Nephron progenitor cell (in vitro differentiated cells): Measurements from ENCODE around the gene BSX.

Experiments used
- DNase-seq: peaks from one replicate; pipeline ENCODE4 v3.0.0; 2021
- H3K27ac Mint-ChIP-seq: 2 replicates; pipeline ENCODE4 v1.8.0; 2021; ENCODE audit warnings: mild to moderate bottlenecking, moderate library complexity, mixed read lengths
- H3K27me3 Mint-ChIP-seq: 2 replicates; pipeline ENCODE4 v1.8.0; 2021; ENCODE audit warnings: mild to moderate bottlenecking, low read depth, mixed read lengths; ENCODE audit not compliant: poor library complexity
- H3K36me3 Mint-ChIP-seq: 2 replicates; pipeline ENCODE4 v1.8.0; 2021; ENCODE audit warnings: low read depth, mixed read lengths
- H3K4me1 Mint-ChIP-seq: 2 replicates; pipeline ENCODE4 v1.8.0; 2021; ENCODE audit warnings: mixed read lengths
- H3K4me3 Mint-ChIP-seq: 2 replicates; pipeline ENCODE4 v1.8.0; 2021; ENCODE audit warnings: mild to moderate bottlenecking, moderate library complexity, mixed read lengths
- H3K9me3 Mint-ChIP-seq: 2 replicates; pipeline ENCODE4 v1.8.0; 2021; ENCODE audit warnings: mild to moderate bottlenecking, moderate library complexity, mixed read lengths
- TF ChIP-seq, protein P1 (sequence below): fragments of 200-600 bp; sonication (generic); IDR thresholded peaks from 2 replicates; pipeline ENCODE4 v1.5.0; 2021; ENCODE audit warnings: antibody characterized with exemption

The BSX gene

DNA sequence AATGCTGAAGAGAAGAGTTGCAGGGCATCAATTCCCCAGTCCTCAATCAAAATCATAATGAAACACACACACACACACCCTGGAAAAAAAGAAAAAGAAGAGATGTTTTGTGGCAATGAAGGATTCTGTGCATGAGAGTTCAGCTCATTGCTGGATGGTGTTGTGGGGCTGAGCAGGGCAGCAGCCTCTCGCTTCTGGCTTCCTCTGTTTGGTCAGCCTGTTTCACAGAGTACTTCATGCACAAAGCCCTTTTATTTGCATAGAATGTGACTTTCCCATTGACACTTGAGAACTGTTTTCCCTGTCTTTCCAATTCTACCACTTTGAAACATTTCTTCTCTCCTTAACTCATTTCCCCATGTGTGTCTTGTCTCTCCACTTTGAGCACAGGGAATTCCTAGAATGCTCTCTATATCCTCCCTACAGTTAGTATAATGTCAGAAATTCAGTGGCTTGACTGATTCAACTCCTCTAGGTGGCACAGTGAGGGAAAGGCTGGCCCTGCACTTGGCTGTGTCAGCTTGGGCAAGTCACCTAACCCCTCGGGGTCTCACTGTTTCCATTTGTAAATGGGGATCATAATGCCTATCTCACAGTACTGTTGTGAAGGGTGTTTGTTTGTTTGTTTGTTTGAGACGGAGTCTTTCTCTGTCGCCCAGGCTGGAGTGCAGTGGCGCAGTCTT lies 25.4 kb upstream of the BSX start:
- no peak overlapping the region for H3K27ac Mint-ChIP-seq
- no peaks in the 10 kb centered on the region for H3K9me3 Mint-ChIP-seq
- peaks cover 20% of the 10 kb centered on the region for H3K27me3 Mint-ChIP-seq
- no peaks in the 10 kb centered on the region for H3K4me1 Mint-ChIP-seq
- H3K4me3 Mint-ChIP-seq: no peak overlapping the region
- DNase-seq: no peak
- TF ChIP-seq, protein P1, sequence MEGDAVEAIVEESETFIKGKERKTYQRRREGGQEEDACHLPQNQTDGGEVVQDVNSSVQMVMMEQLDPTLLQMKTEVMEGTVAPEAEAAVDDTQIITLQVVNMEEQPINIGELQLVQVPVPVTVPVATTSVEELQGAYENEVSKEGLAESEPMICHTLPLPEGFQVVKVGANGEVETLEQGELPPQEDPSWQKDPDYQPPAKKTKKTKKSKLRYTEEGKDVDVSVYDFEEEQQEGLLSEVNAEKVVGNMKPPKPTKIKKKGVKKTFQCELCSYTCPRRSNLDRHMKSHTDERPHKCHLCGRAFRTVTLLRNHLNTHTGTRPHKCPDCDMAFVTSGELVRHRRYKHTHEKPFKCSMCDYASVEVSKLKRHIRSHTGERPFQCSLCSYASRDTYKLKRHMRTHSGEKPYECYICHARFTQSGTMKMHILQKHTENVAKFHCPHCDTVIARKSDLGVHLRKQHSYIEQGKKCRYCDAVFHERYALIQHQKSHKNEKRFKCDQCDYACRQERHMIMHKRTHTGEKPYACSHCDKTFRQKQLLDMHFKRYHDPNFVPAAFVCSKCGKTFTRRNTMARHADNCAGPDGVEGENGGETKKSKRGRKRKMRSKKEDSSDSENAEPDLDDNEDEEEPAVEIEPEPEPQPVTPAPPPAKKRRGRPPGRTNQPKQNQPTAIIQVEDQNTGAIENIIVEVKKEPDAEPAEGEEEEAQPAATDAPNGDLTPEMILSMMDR: no peak
- no peaks in the 10 kb centered on the region for H3K36me3 Mint-ChIP-seq

DNA sequence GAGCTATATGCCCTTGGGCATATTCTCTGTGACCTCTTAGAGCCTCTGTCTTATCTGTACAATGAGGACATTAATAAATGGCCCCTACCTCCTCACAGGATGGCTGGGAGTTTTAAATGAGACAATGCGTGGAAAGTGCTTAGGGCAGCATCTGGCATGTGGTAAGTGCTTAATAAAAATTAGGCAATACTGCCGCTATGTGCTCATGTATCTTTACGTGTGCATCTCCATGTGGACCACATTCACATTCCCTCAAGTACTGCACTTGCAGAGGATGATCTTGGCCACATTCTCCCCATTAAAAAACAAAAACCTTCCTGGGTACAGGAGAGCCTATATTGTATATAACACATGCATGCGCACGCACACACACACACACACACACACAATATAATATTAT lies 19.1 kb upstream of the BSX start:
- Mint-ChIP-seq H3K4me1 (no peaks in the 10 kb centered on the region), H3K27me3 (peaks cover 65% of the 10 kb centered on the region), H3K36me3 (no peaks in the 10 kb centered on the region), H3K9me3 (no peaks in the 10 kb centered on the region), H3K27ac (no peak overlapping the region), H3K4me3 (no peak overlapping the region)
- no peak for DNase-seq
- TF ChIP-seq, protein P1: no peak

DNA sequence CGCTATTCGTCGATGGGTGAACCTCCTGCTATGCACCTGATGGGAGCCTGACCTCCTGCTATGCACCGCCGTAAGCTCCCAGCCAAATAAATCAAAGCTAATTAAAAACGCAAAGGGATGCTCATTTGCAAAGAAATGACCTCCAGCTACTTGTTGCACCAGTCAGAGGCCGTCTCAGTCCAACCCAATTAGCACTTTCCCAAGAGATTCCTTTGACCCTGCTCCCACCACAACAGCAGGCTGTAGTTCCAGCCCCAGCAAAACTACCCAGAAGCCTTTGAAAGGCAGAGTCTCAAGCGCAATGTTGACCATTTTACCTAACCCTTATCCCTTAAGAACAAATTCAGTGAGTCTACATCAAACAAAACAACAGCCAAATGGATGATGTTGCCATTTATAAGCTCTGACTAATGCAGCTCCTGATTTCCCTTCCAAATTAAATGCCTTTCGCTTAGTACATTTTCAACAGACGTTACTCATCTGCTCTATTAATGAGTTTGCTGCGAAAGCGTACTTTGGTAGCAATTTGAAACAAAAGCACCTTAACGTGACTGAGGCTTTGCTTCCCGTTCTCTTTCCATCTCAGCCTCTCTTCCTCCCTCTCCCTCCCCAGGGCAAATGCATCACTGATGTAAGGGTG lies 17.2 kb upstream of the BSX start:
- Mint-ChIP-seq H3K36me3 (no peaks in the 10 kb centered on the region), H3K4me1 (no peaks in the 10 kb centered on the region), H3K27ac (no peak overlapping the region), H3K4me3 (no peak overlapping the region), H3K9me3 (no peaks in the 10 kb centered on the region), H3K27me3 (peaks cover 63% of the 10 kb centered on the region)
- TF ChIP-seq, protein P1: no peak
- no peak for DNase-seq

DNA sequence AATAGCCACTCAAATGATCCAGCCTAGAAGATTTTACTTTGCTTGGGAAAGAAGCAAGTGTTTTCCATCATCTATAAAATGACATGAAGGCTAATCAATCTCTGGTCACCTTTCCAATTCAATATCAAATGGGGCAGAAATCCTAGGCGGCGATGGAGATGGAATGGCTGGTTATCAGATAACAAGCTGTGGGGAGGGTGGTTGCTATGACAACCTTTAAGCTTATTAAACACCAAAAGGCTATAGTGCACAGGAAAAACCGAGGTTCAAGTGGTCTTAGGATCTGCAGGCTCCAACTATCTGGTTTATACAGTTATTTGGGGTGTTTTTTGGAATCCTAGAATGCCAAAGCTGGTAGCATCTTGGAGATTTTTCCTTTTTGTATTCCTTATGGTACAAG lies 13.9 kb upstream of the BSX start:
- Mint-ChIP-seq H3K9me3 (peaks cover 3% of the 10 kb centered on the region), H3K4me3 (no peak overlapping the region), H3K4me1 (no peaks in the 10 kb centered on the region), H3K36me3 (no peaks in the 10 kb centered on the region), H3K27ac (no peak overlapping the region), H3K27me3 (peaks cover 52% of the 10 kb centered on the region)
- TF ChIP-seq, protein P1: no peak
- DNase-seq: no peak

DNA sequence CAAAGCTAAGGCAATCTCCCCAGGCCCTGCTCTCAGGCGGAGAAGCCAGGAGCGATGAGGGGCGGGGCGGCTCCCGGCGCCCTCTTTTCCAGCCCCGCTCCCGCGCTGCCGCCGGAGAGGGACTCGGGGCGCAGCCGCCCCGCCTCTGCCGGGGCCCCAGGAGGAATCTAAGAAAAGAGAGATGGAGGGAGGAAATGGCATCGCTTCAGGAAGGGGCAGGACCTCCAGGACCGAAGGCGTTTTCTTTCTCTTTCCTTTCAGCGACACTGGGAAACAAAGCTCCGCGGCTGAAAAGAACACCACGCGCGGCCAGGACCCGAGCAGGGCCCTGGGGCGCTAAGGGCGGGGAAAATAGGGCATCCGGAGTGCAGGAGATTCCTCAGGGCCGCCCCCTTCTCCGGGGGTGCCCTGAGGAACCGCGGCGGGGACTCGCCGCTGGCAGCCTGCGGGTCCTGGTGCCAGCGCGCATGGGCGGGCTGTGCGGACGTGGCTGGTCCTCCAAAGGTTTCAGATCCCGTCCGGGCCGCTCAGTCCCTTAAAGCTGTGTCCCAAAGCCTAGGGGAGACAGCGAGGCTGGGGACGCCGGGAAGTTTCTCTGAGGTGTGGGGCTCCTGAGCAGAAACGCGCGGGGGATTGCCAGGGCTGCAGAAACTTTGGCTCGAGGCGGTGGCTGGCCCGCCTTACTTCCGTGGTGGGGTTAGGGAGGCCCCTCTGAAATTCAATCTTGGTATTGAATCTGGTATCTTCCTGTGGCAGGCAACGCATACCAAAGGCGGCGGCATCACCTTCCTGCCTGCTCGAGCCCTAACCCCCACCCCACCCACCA lies 2.8 kb upstream of the BSX start:
- peaks cover 7% of the 10 kb centered on the region for H3K4me1 Mint-ChIP-seq
- H3K36me3 Mint-ChIP-seq: no peaks in the 10 kb centered on the region
- TF ChIP-seq, protein P1: no peak
- H3K9me3 Mint-ChIP-seq: no peaks in the 10 kb centered on the region
- peaks cover 99% of the 10 kb centered on the region for H3K27me3 Mint-ChIP-seq
- peak; percentile 49 for DNase-seq
- H3K27ac Mint-ChIP-seq: no peak overlapping the region
- peak overlapping the region; percentile 85 for H3K4me3 Mint-ChIP-seq
